A549 (cell line): ENCODE results near the gene SMIM35. TPM values are rescaled to one million over a fixed set of nuclear protein-coding genes. Genes with fewer than 3 reads are reported as not detected.
"Not testable (repeated sequence)": the region's sequence is repeated elsewhere in the genome, so short reads cannot be mapped to it uniquely, and the experiment has no call there.

Experiments used
- ATAC-seq, 2 experiments: fragments of 200-7000 bp in 1 of 2; fragments of >200 bp in 1 of 2; cut with Nextera tagmentation in 1 of 2; cut with Tn5 transposase in 1 of 2; 3 replicates each; pipeline versions ENCODE4 v1.8.0 to v1.9.1; 2018 to 2020; ENCODE audit warnings: mild to moderate bottlenecking in 1 of 2, moderate library complexity in 1 of 2
- CTCF ChIA-PET: fragments of 300-600 bp; sonication (Branson Sonifier 250); formaldehyde crosslinking; extraction: SDS; loops from one replicate; lab custom pipeline; 2021; ENCODE audit warnings: antibody characterized with exemption, inconsistent platforms; lab: Yijun Ruan, JAX
- POLR2A ChIA-PET: fragments of 350-600 bp; formaldehyde crosslinking; extraction: SDS; loops from one replicate; lab custom pipeline; 2021; ENCODE audit warnings: antibody characterized with exemption, inconsistent platforms; lab: Yijun Ruan, JAX
- DNase-seq, 2 experiments: peaks; one replicate each; pipeline versions ENCODE4 v3.0.0 to v3.0.0-alpha.2; 2011 to 2016; ENCODE audit warnings: low read depth in 1 of 2, low spot score in 1 of 2
- FAIRE-seq: peaks from 2 replicates; lab custom pipeline; 2011; peaks lifted over from hg19 to GRCh38; lab: Jason Lieb, UNC
- H3K27ac ChIP-seq, 2 experiments: fragments of >200 bp; sonication (Bioruptor Twin); formaldehyde crosslinking; 3 replicates each; pipeline ENCODE4 v1.5.1; 2016 to 2017
- H3K4me1 ChIP-seq: fragments of >200 bp; sonication (Bioruptor Twin); formaldehyde crosslinking; 3 replicates; pipeline ENCODE4 v1.6.1; 2016
- H3K4me2 ChIP-seq: fragments of >200 bp; sonication (Bioruptor Twin); formaldehyde crosslinking; 3 replicates; pipeline ENCODE4 v1.6.1; 2016
- H3K4me3 ChIP-seq: fragments of >200 bp; sonication (Bioruptor Twin); formaldehyde crosslinking; 3 replicates; pipeline ENCODE4 v1.5.1; 2016
- H3K9me3 ChIP-seq: fragments of >200 bp; sonication (Bioruptor Twin); formaldehyde crosslinking; 3 replicates; pipeline ENCODE4 v1.6.1; 2016
- CBX2 ChIP-seq: fragments of 200-600 bp; sonication (generic); IDR thresholded peaks from 2 replicates; pipeline ENCODE4 v1.6.1; 2016; ENCODE audit warnings: low read depth, mild to moderate bottlenecking, borderline replicate concordance
- ELK1 ChIP-seq: fragments of 150-350 bp; IDR thresholded peaks from 2 replicates; pipeline ENCODE4 v1.6.1; 2014; ENCODE audit warnings: low read depth, mild to moderate bottlenecking, low read length
- EP300 ChIP-seq, 2 experiments: fragments of >200 bp; sonication (Bioruptor Twin); formaldehyde crosslinking; IDR thresholded peaks; 2 replicates in 1 of 2; 3 replicates in 1 of 2; pipeline ENCODE4 v1.6.1; 2016 to 2017
- FOSL2 ChIP-seq, 2 experiments: fragments of 450-650 bp in 1 of 2; fragments of >200 bp in 1 of 2; sonication (Bioruptor Twin) in 1 of 2; formaldehyde crosslinking; IDR thresholded peaks; 2 replicates each; pipeline versions ENCODE4 v1.5.0 to v1.6.1; 2016 to 2020; ENCODE audit warnings: mild to moderate bottlenecking in 1 of 2, moderate library complexity in 1 of 2
- GATA3 ChIP-seq: IDR thresholded peaks from 2 replicates; pipeline ENCODE4 v1.6.1; 2012; ENCODE audit warnings: borderline replicate concordance
- HDAC2 ChIP-seq: fragments of 200-600 bp; sonication (generic); IDR thresholded peaks from 2 replicates; pipeline ENCODE4 v1.6.1; 2016
- HEYL ChIP-seq: fragments of 250-450 bp; sonication (Bioruptor Pico); IDR thresholded peaks from 2 replicates; pipeline ENCODE4 v1.8.0; 2021; ENCODE audit warnings: mild to moderate bottlenecking, moderate library complexity
- KDM1A ChIP-seq: fragments of 200-600 bp; sonication (generic); IDR thresholded peaks from 2 replicates; pipeline ENCODE4 v1.6.1; 2016; ENCODE audit warnings: low read depth, mild to moderate bottlenecking
- MYC ChIP-seq: IDR thresholded peaks from 2 replicates; pipeline ENCODE4 v1.6.1; 2012; ENCODE audit warnings: mild to moderate bottlenecking, inconsistent platforms, low read length, improper control_type of control experiment, borderline replicate concordance
- NFE2L2 ChIP-seq: fragments of 150-350 bp; conservative IDR thresholded peaks from 2 replicates; pipeline ENCODE4 v1.6.1; 2014; ENCODE audit warnings: low read length
- NPAS2 ChIP-seq: fragments of 250-450 bp; sonication (Bioruptor Pico); IDR thresholded peaks from 2 replicates; pipeline ENCODE4 v1.8.0; 2022; ENCODE audit warnings: mild to moderate bottlenecking, moderate library complexity, borderline replicate concordance
- PHF8 ChIP-seq: fragments of 200-600 bp; sonication (generic); IDR thresholded peaks from 2 replicates; pipeline ENCODE4 v1.6.1; 2016; ENCODE audit warnings: low read depth, mild to moderate bottlenecking, antibody characterized with exemption, moderate library complexity, borderline replicate concordance
- RAD21 ChIP-seq, 2 experiments: fragments of >200 bp in 1 of 2; sonication (Bioruptor Twin) in 1 of 2; formaldehyde crosslinking in 1 of 2; IDR thresholded peaks in 1 of 2; conservative IDR thresholded peaks in 1 of 2; 2 replicates in 1 of 2; 3 replicates in 1 of 2; pipeline ENCODE4 v1.6.1; 2012 to 2018; ENCODE audit warnings: inconsistent platforms in 1 of 2
- RARB ChIP-seq: fragments of 250-450 bp; sonication (Bioruptor Pico); IDR thresholded peaks from 2 replicates; pipeline ENCODE4 v1.8.0; 2021; ENCODE audit warnings: mild to moderate bottlenecking, moderate library complexity
- RCOR1 ChIP-seq: fragments of 150-350 bp; IDR thresholded peaks from 2 replicates; pipeline ENCODE4 v1.6.1; 2014; ENCODE audit warnings: antibody characterized with exemption, low read length, low read depth
- ZFP36 ChIP-seq: fragments of 450-650 bp; IDR thresholded peaks from 2 replicates; pipeline ENCODE4 v1.6.1; 2014; ENCODE audit warnings: borderline replicate concordance; ENCODE audit not compliant: partially characterized antibody
- ZNF302 ChIP-seq: fragments of 250-450 bp; sonication (Bioruptor Pico); IDR thresholded peaks from 2 replicates; pipeline ENCODE4 v1.9.0; 2021; ENCODE audit warnings: inconsistent platforms, mild to moderate bottlenecking, moderate library complexity
- ZSCAN20 ChIP-seq: fragments of 250-450 bp; sonication (Bioruptor Pico); IDR thresholded peaks from 2 replicates; pipeline ENCODE4 v1.8.0; 2022; ENCODE audit warnings: mild to moderate bottlenecking, moderate library complexity
- WGBS: methylation state at CpG from one replicate; pipeline ENCODE4 v1.1.6; 2017; ENCODE audit errors: missing lambda C conversion rate; 5-methylcytosine and 5-hydroxymethylcytosine counted together
- polyA plus RNA-seq, 4 experiments: library from polyadenylated mRNA; depleted of rRNA in 3 of 4; stranded (reverse); fragments of >200 nt; fragmentation: RNase III in 1 of 4; extraction: RNeasy Plus Mini Kit Qiagen cat#74134 plus additional on column Dnase treatment in 1 of 4; gene quantifications; 2 replicates in 3 of 4; 3 replicates in 1 of 4; pipeline ENCODE4 v1.2.3, GENCODE V29; 2011 to 2017

Gene SMIM35
- polyA plus RNA-seq, 2 of the 4 experiments (the other 2 are of a cell fraction), result not detected

- CTCF ChIA-PET, result interaction anchor here (1.5 kb wide), 1 partner anchor 9 kb away, joined by 3 read pairs; no protein-coding TSS in a partner anchor
- Histone ChIP-seq H3K4me2 (no peak overlapping the region), H3K27ac (no peak overlapping the region)
- POLR2A ChIA-PET, result no interaction called here
- no peak for DNase-seq
- no peak for TF ChIP-seq RCOR1
- TF ChIP-seq, all 56 proteins: peak for 0
- H3K9me3 ChIP-seq, result no peaks in the 10 kb centered on the region
- no peak overlapping the region for H3K4me3 ChIP-seq
- FAIRE-seq (no peak), ATAC-seq (no peak)
- no peaks in the 10 kb centered on the region for H3K4me1 ChIP-seq
- WGBS, result 7% methylated on average over 2 of the region's 2 CpGs
These were observed 106.5 kb downstream of the SMIM35 start for GRCh38 chr11:117980280-117980679.

- no peaks in the 10 kb centered on the region for H3K4me1 ChIP-seq
- ATAC-seq (no peak), DNase-seq (no peak), FAIRE-seq (no peak)
- WGBS, result 26% methylated on average over 7 of the region's 7 CpGs
- no peak overlapping the region for H3K4me3 ChIP-seq
- no peak overlapping the region for H3K27ac ChIP-seq
- POLR2A ChIA-PET, result no interaction called here
- H3K9me3 ChIP-seq, result no peaks in the 10 kb centered on the region
- no peak overlapping the region for H3K4me2 ChIP-seq
- CTCF ChIA-PET, result interaction anchor here (1.4 to 1.7 kb wide), 3 partner anchors 10 to 74 kb away, joined by 3 to 5 read pairs (median 3); no protein-coding TSS in a partner anchor
- TF ChIP-seq EP300 (IDR thresholded peaks at IDR 0.05) (no peak), MYC (no peak), FOSL2 (IDR thresholded peaks at IDR 0.05) (no peak), FOSL2 (CRISPR knock-in tag; IDR thresholded peaks at IDR 0.05) (no peak)
- TF ChIP-seq, all 56 proteins: peak for 0
These were observed 107.1 kb downstream of the SMIM35 start for GRCh38 chr11:117979481-117980211.

GRCh38 chr11:117978991-117979390 is 107.8 kb downstream of the SMIM35 start:
- FAIRE-seq (no peak), ATAC-seq (no peak), DNase-seq (no peak)
- Histone ChIP-seq H3K27ac (no peak overlapping the region), H3K9me3 (no peaks in the 10 kb centered on the region), H3K4me2 (no peak overlapping the region), H3K4me3 (no peak overlapping the region), H3K4me1 (no peaks in the 10 kb centered on the region)
- WGBS, result 53% methylated on average over 4 of the region's 4 CpGs
- TF ChIP-seq HEYL (no peak), ZNF302 (CRISPR knock-in tag) (no peak), HDAC2 (no peak), FOSL2 (IDR thresholded peaks at IDR 0.05) (no peak), FOSL2 (CRISPR knock-in tag; IDR thresholded peaks at IDR 0.05) (no peak), NPAS2 (CRISPR knock-in tag) (no peak), NFE2L2 (no peak), ZSCAN20 (CRISPR knock-in tag) (no peak), PHF8 (no peak), RARB (CRISPR knock-in tag) (no peak), GATA3 (no peak), CBX2 (no peak), RAD21 (conservative IDR thresholded peaks at IDR 0.05 in 1 of 2, IDR thresholded peaks at IDR 0.05 in 1 of 2) (no peak), ZFP36 (no peak), KDM1A (no peak), ELK1 (no peak)
- CTCF ChIA-PET, result interaction anchor here (1.4 to 1.7 kb wide), 3 partner anchors 10 to 75 kb away, joined by 3 to 5 read pairs (median 3); no protein-coding TSS in a partner anchor
- POLR2A ChIA-PET, result no interaction called here

GRCh38 chr11:117978291-117978910 is 108.4 kb downstream of the SMIM35 start:
- H3K9me3 ChIP-seq, DNase-seq, H3K4me1 ChIP-seq, POLR2A ChIA-PET, FAIRE-seq, H3K4me3 ChIP-seq, H3K4me2 ChIP-seq, ATAC-seq, H3K27ac ChIP-seq: not testable (repeated sequence)
- CTCF ChIA-PET, result interaction anchor here (1.0 to 1.7 kb wide), 3 partner anchors 10 to 75 kb away, joined by 3 to 5 read pairs (median 3); no protein-coding TSS in a partner anchor
- WGBS, result 88% methylated on average over 3 of the region's 36 CpGs

GRCh38 chr11:117977612-117978264 is 109.0 kb downstream of the SMIM35 start:
- H3K27ac ChIP-seq, FAIRE-seq, H3K4me1 ChIP-seq, H3K4me2 ChIP-seq, POLR2A ChIA-PET, H3K9me3 ChIP-seq, ATAC-seq, DNase-seq, H3K4me3 ChIP-seq: not testable (repeated sequence)
- WGBS, result 84% methylated on average over 23 of the region's 23 CpGs
- CTCF ChIA-PET, result interaction anchor here (1.0 kb wide), 1 partner anchor 10 kb away, joined by 3 read pairs; no protein-coding TSS in a partner anchor
